H9 (cell line): Measurements from ENCODE around the gene TMEM132D. TPM values are rescaled to one million over a fixed set of nuclear protein-coding genes. Genes with fewer than 3 reads are reported as not detected.

Experiments
- DNase-seq: peaks from one replicate; pipeline ENCODE4 v3.0.0-alpha.2; 2017
- H2AFZ ChIP-seq: one replicate; pipeline ENCODE4 v1.6.1; 2013; ENCODE audit warnings: mild to moderate bottlenecking, low read length, control low read depth, moderate library complexity
- H2AK5ac ChIP-seq: 2 replicates; pipeline ENCODE4 v1.6.1; 2013; ENCODE audit warnings: low read length, control low read depth, mixed read lengths; ENCODE audit not compliant: insufficient read length
- H2BK120ac ChIP-seq: one replicate; pipeline ENCODE4 v1.6.1; 2013; ENCODE audit warnings: low read depth, mild to moderate bottlenecking, low read length, control low read depth, inconsistent platforms; ENCODE audit not compliant: poor library complexity, severe bottlenecking
- H2BK12ac ChIP-seq: 2 replicates; pipeline ENCODE4 v1.6.1; 2013; ENCODE audit warnings: low read length, control low read depth, mixed read lengths, low read depth; ENCODE audit not compliant: insufficient read length
- H2BK15ac ChIP-seq: 2 replicates; pipeline ENCODE4 v1.6.1; 2013; ENCODE audit warnings: low read depth, low read length, control low read depth
- H2BK20ac ChIP-seq: one replicate; pipeline ENCODE4 v1.6.1; 2013; ENCODE audit warnings: low read depth, mild to moderate bottlenecking, low read length, control low read depth, inconsistent platforms; ENCODE audit not compliant: poor library complexity, severe bottlenecking
- H2BK5ac ChIP-seq: 2 replicates; pipeline ENCODE4 v1.6.1; 2013; ENCODE audit warnings: low read length, control low read depth, mixed read lengths; ENCODE audit not compliant: insufficient read length
- H3K14ac ChIP-seq: 2 replicates; pipeline ENCODE4 v1.6.1; 2013; ENCODE audit warnings: low read length, control low read depth; ENCODE audit not compliant: insufficient read depth
- H3K18ac ChIP-seq: 2 replicates; pipeline ENCODE4 v1.6.1; 2013; ENCODE audit warnings: low read depth, mild to moderate bottlenecking, mixed read lengths, low read length, control low read depth; ENCODE audit not compliant: insufficient read length
- H3K23ac ChIP-seq: 2 replicates; pipeline ENCODE4 v1.6.1; 2013; ENCODE audit warnings: low read length, control low read depth, mixed read lengths, low read depth; ENCODE audit not compliant: insufficient read length
- H3K23me2 ChIP-seq: 2 replicates; pipeline ENCODE4 v1.6.1; 2013; ENCODE audit warnings: low read depth, mild to moderate bottlenecking, mixed read lengths, low read length, control low read depth; ENCODE audit not compliant: insufficient read length, poor library complexity, severe bottlenecking
- H3K27ac ChIP-seq: 2 replicates; pipeline ENCODE4 v1.5.1; 2013; ENCODE audit warnings: low read length, control low read depth, mixed read lengths, low read depth; ENCODE audit not compliant: insufficient read length
- H3K27me3 ChIP-seq: 2 replicates; pipeline ENCODE4 v1.6.1; 2013; ENCODE audit warnings: low read length, control low read depth, inconsistent platforms; ENCODE audit not compliant: insufficient read depth
- H3K4ac ChIP-seq: 2 replicates; pipeline ENCODE4 v1.6.1; 2013; ENCODE audit warnings: low read depth, mild to moderate bottlenecking, control low read depth, inconsistent platforms, low read length, moderate library complexity
- H3K4me1 ChIP-seq: 2 replicates; pipeline ENCODE4 v1.6.1; 2013; ENCODE audit warnings: low read length, control low read depth, inconsistent platforms; ENCODE audit not compliant: insufficient read depth
- H3K4me2 ChIP-seq: 2 replicates; pipeline ENCODE4 v1.6.1; 2013; ENCODE audit warnings: low read length, control low read depth, mixed read lengths; ENCODE audit not compliant: insufficient read length, insufficient read depth
- H3K56ac ChIP-seq: 2 replicates; pipeline ENCODE4 v1.6.1; 2013; ENCODE audit warnings: low read depth, mild to moderate bottlenecking, mixed read lengths, low read length, control low read depth; ENCODE audit not compliant: insufficient read length
- H3K79me1 ChIP-seq: 2 replicates; pipeline ENCODE4 v1.6.1; 2013; ENCODE audit warnings: low read depth, mild to moderate bottlenecking, moderate library complexity, low read length, control low read depth, inconsistent platforms; ENCODE audit not compliant: insufficient read depth, poor library complexity, severe bottlenecking
- H3K79me2 ChIP-seq: 2 replicates; pipeline ENCODE4 v1.6.1; 2013; ENCODE audit warnings: low read length, control low read depth, inconsistent platforms; ENCODE audit not compliant: insufficient read depth
- H3K9ac ChIP-seq: 2 replicates; pipeline ENCODE4 v1.6.1; 2013; ENCODE audit warnings: low read length, control low read depth, mixed read lengths; ENCODE audit not compliant: insufficient read length; ENCODE audit errors: extremely low read depth
- H3K9me3 ChIP-seq: one replicate; pipeline ENCODE4 v1.6.1; 2013; ENCODE audit warnings: low read depth, low read length, inconsistent platforms; ENCODE audit not compliant: control insufficient read depth
- H3T11ph ChIP-seq: one replicate; pipeline ENCODE4 v1.6.1; 2013; ENCODE audit warnings: mild to moderate bottlenecking, low read length, control low read depth, inconsistent platforms
- H4K20me1 ChIP-seq: one replicate; pipeline ENCODE4 v1.6.1; 2013; ENCODE audit not compliant: control insufficient read depth, insufficient read length, insufficient read depth
- H4K5ac ChIP-seq: 2 replicates; pipeline ENCODE4 v1.6.1; 2013; ENCODE audit warnings: low read depth, mild to moderate bottlenecking, mixed read lengths, low read length, control low read depth; ENCODE audit not compliant: insufficient read length
- H4K8ac ChIP-seq: replicated peaks from 2 replicates; pipeline ENCODE4 v1.6.1; 2013; ENCODE audit warnings: low read length, control low read depth, mixed read lengths, low read depth; ENCODE audit not compliant: insufficient read length
- H4K91ac ChIP-seq: 2 replicates; pipeline ENCODE4 v1.6.1; 2013; ENCODE audit warnings: low read depth, mild to moderate bottlenecking, moderate library complexity, mixed read lengths, low read length, control low read depth; ENCODE audit not compliant: insufficient read length
- H3K27ac Mint-ChIP-seq, 3 experiments: 2 replicates in 2 of 3; 3 replicates in 1 of 3; pipeline ENCODE4 v1.8.0; 2020 to 2021; ENCODE audit warnings: mixed read lengths in 3 of 3, mild to moderate bottlenecking in 1 of 3, moderate library complexity in 1 of 3
- H3K27me3 Mint-ChIP-seq: 2 replicates; pipeline ENCODE4 v1.8.0; 2021; ENCODE audit warnings: low read depth, mild to moderate bottlenecking, moderate library complexity, mixed read lengths
- H3K36me3 Mint-ChIP-seq, 3 experiments: 2 replicates in 2 of 3; 3 replicates in 1 of 3; pipeline ENCODE4 v1.8.0; 2020 to 2021; ENCODE audit warnings: low read depth in 3 of 3, mixed read lengths in 3 of 3; ENCODE audit not compliant: insufficient read depth in 1 of 3
- H3K4me1 Mint-ChIP-seq, 2 experiments: 2 replicates each; pipeline ENCODE4 v1.8.0; 2020; ENCODE audit warnings: mixed read lengths in 2 of 2
- H3K4me3 Mint-ChIP-seq, 2 experiments: 2 replicates in 1 of 2; 3 replicates in 1 of 2; pipeline ENCODE4 v1.8.0; 2020 to 2021; ENCODE audit warnings: mild to moderate bottlenecking in 2 of 2, mixed read lengths in 2 of 2, moderate library complexity in 1 of 2
- H3K9me3 Mint-ChIP-seq, 2 experiments: 2 replicates in 1 of 2; 3 replicates in 1 of 2; pipeline ENCODE4 v1.8.0; 2020; ENCODE audit warnings: mild to moderate bottlenecking in 2 of 2, mixed read lengths in 2 of 2, moderate library complexity in 1 of 2
- WGBS: extraction: QIAGEN DNeasy Blood & Tissue Kit; methylation state at CpG from one replicate; pipeline ENCODE4 v1.1.7; 2013; ENCODE audit warnings: missing lambda C conversion rate, low lambda C conversion rate, mixed read lengths; ENCODE audit not compliant: insufficient read length; ENCODE audit errors: extremely low coverage; 5-methylcytosine and 5-hydroxymethylcytosine counted together
- total RNA-seq: library from RNA; stranded (reverse); gene quantifications from 2 replicates; pipeline ENCODE4 v1.2.1, GENCODE V29; 2021
- TF ChIP-seq, protein P1 (sequence below): fragments of 200-600 bp; sonication (generic); conservative IDR thresholded peaks from 3 replicates; pipeline ENCODE4 v1.8.0; 2021; ENCODE audit warnings: antibody characterized with exemption, mild to moderate bottlenecking

The TMEM132D gene
- total RNA-seq, 1 experiment from 2014 or later = 6.1 TPM

DNA sequence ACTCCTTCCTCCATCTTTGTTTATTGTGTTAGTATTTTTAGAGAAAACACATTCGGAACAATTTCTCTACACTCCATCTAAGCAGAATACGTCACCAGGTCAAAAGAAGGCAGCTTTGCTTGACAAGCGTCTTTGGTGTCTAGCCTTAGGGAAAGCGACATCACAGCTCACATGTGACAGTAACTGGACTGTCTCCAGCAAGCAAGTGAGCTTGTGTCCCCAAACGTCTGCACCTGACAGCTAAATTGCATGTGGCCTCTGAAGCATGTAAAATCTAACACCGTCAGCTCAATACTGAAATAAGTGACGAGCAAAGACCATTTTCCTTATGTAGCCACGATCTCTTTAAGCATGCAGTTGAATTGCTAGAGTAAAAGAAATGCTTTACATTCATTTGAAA lies 540.8 kb downstream of the TMEM132D start:
- H3K9me3 Mint-ChIP-seq = peaks cover 0 to 5% of the 10 kb centered on the region in 2 experiments; a peak in 1 of 5 replicates
- Histone ChIP-seq H4K20me1 (no peaks in the 10 kb centered on the region), H2BK20ac (no peak overlapping the region), H2BK12ac (no peak overlapping the region), H4K91ac (no peak overlapping the region), H3K79me2 (no peaks in the 10 kb centered on the region; the same call in 1 of the 2 replicates), H3K23ac (no peak overlapping the region), H2AFZ (no peak overlapping the region), H3T11ph (no peak overlapping the region), H3K4me2 (no peak overlapping the region), H3K4me1 (no peaks in the 10 kb centered on the region), H3K56ac (no peak overlapping the region), H4K8ac (no peak overlapping the region), H2BK5ac (no peak overlapping the region), H3K23me2 (no peaks in the 10 kb centered on the region), H4K5ac (no peak overlapping the region), H3K27ac (no peak overlapping the region), H3K79me1 (no peaks in the 10 kb centered on the region), H3K9me3 (no peaks in the 10 kb centered on the region), H3K4ac (no peak overlapping the region), H3K18ac (no peak overlapping the region), H2BK15ac (no peak overlapping the region), H2BK120ac (no peak overlapping the region), H2AK5ac (no peak overlapping the region), H3K14ac (no peak overlapping the region), H3K27me3 (no peaks in the 10 kb centered on the region), H3K9ac (no peak overlapping the region)
- TF ChIP-seq, protein P1, sequence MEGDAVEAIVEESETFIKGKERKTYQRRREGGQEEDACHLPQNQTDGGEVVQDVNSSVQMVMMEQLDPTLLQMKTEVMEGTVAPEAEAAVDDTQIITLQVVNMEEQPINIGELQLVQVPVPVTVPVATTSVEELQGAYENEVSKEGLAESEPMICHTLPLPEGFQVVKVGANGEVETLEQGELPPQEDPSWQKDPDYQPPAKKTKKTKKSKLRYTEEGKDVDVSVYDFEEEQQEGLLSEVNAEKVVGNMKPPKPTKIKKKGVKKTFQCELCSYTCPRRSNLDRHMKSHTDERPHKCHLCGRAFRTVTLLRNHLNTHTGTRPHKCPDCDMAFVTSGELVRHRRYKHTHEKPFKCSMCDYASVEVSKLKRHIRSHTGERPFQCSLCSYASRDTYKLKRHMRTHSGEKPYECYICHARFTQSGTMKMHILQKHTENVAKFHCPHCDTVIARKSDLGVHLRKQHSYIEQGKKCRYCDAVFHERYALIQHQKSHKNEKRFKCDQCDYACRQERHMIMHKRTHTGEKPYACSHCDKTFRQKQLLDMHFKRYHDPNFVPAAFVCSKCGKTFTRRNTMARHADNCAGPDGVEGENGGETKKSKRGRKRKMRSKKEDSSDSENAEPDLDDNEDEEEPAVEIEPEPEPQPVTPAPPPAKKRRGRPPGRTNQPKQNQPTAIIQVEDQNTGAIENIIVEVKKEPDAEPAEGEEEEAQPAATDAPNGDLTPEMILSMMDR = no peak
- WGBS = no CpG with 5 or more reads among the region's 8 CpGs
- no peak for DNase-seq
- H3K27me3 Mint-ChIP-seq = no peaks in the 10 kb centered on the region
- H3K27ac Mint-ChIP-seq = no peak overlapping the region
- peaks cover 18 to 19% of the 10 kb centered on the region in 2 experiments for H3K4me1 Mint-ChIP-seq
- no peak overlapping the region for H3K4me3 Mint-ChIP-seq
- H3K36me3 Mint-ChIP-seq = peaks cover 0 to 4% (median 0%) of the 10 kb centered on the region in 3 experiments; a peak in 1 of 7 replicates
